T-helper 2 cell treated with Interferon-gamma antibody and Interleukin-4, amounts not matched to agents 5 μg/mL and 100 μg/mL, for 36 hours (primary cell): ENCODE data around the gene OLFM1.

ENCODE experiments used
- DNase-seq: peaks from one replicate; pipeline ENCODE4 v3.0.0; 2021; ENCODE audit warnings: low spot score
- H3K27ac Mint-ChIP-seq: one replicate; pipeline ENCODE4 v1.8.0; 2021; ENCODE audit warnings: mild to moderate bottlenecking, mixed read lengths
- H3K27me3 Mint-ChIP-seq: one replicate; pipeline ENCODE4 v1.8.0; 2021; ENCODE audit warnings: low read depth, mixed read lengths
- H3K36me3 Mint-ChIP-seq: one replicate; pipeline ENCODE4 v1.8.0; 2021; ENCODE audit warnings: low read depth, mixed read lengths
- H3K4me1 Mint-ChIP-seq: one replicate; pipeline ENCODE4 v1.8.0; 2021; ENCODE audit warnings: low read depth, mixed read lengths
- H3K4me3 Mint-ChIP-seq: one replicate; pipeline ENCODE4 v1.8.0; 2022; ENCODE audit warnings: mild to moderate bottlenecking, moderate library complexity, mixed read lengths
- H3K9me3 Mint-ChIP-seq: one replicate; pipeline ENCODE4 v1.8.0; 2021; ENCODE audit warnings: mixed read lengths

The OLFM1 gene

DNA sequence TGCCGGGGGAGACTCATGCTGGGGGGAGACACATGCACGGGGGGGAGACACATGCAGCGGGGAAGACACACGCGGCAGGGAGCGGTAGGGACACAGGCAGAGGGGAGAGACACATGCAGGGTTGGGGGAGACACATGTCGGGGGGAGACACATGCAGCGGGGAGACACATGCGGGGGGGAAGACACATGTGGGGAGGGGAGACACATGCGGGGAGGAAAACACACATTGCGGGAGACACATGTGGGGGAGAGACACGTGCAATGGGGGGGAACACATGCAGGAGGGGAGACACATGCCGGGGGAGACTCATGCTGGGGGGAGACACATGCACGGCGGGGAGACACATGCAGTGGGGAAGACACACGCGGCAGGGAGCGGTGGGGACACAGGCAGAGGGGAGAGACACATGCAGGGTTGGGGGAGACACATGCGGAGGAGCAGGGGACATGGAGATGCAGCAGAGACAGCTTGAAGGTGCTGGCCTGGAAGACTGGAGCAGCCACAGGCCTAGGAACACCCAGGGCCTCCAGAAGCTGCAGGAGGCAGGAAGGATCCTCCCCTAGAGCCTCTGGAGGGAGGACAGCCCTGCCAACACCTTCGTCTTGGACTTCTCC is 20.3 kb upstream of the OLFM1 start:
- Mint-ChIP-seq H3K4me3 (no peak overlapping the region), H3K36me3 (no peaks in the 10 kb centered on the region), H3K27ac (no peak overlapping the region), H3K27me3 (no peaks in the 10 kb centered on the region), H3K9me3 (peaks cover 7% of the 10 kb centered on the region), H3K4me1 (no peaks in the 10 kb centered on the region)
- no peak for DNase-seq

GRCh38 chr9:135068776-135069415 is 18.6 kb upstream of the OLFM1 start:
- no peaks in the 10 kb centered on the region for H3K27me3 Mint-ChIP-seq
- peaks cover 7% of the 10 kb centered on the region for H3K9me3 Mint-ChIP-seq
- H3K36me3 Mint-ChIP-seq: no peaks in the 10 kb centered on the region
- no peaks in the 10 kb centered on the region for H3K4me1 Mint-ChIP-seq
- DNase-seq: no peak
- H3K27ac Mint-ChIP-seq: no peak overlapping the region
- H3K4me3 Mint-ChIP-seq: no peak overlapping the region

DNA sequence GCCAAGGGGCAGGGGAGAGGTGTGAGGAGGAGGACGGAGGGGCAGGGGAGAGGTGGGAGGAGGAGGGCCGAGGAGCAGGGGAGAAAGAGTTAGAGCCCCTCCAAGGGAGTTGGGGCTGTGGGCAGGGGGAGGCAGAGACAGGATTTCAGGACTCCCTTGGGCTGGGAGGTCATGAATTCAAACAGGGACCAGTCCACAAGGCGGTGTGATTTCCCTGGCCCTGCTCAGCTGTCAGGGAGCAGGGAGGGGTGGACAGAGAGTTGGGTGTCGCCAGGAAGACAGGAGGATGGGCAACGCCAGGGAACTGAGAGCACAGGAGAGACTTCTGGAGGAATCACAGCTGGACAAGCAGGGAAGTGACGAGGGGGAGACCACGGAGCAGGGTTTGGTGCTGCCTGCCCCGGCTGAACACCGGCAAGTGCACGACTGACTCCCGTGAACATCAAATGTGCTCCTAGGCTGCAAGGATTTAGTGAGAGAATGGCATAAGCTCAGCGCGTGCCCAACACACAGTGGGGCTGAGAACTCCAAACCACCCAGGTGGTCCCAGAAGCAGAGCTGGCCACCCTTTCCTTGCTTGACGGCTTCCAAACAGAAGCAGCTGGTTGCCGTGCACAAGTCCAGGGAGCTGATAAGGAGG is 17.8 kb upstream of the OLFM1 start:
- H3K27ac Mint-ChIP-seq: no peak overlapping the region
- no peaks in the 10 kb centered on the region for H3K4me1 Mint-ChIP-seq
- no peak for DNase-seq

DNA sequence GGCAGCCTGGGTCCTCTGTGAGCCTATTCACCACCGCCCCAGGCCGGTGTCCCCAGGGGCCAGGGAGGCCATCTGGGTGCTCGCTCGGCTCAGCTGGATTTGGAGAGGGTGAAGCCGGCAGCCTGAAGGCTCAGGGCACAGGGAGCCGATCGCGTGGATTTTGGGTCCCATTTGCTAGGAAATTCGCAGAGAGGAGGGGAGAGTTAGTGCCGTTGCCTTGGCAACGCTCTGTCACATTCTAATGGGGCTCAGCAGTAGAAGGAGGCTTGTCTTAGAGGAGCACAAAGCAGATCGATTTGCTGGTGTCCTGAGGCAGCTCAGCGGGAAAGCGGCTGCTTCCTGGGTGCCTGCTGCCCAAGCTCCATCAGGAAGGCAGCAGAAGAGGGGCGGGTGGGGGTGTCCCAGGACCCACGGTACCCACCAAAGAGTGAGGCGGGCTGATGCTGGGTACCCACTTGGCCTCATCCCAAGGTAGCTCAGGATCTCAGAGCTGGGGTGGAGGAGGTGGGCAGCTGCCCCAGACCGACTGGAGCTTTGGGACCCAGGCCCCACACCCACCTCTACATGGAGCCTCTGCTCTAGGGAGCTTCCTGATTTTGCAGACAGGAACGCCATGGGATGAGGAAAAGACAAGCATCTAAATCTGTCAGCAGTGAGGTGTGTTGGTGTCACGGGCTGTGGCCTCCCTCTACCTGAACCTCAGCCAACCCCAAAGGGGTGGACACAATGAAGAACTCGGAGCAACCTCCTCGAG is 17.1 kb upstream of the OLFM1 start:
- H3K27ac Mint-ChIP-seq: no peak overlapping the region
- no peak for DNase-seq
- no peaks in the 10 kb centered on the region for H3K4me1 Mint-ChIP-seq
- no peaks in the 10 kb centered on the region for H3K9me3 Mint-ChIP-seq
- no peak overlapping the region for H3K4me3 Mint-ChIP-seq
- H3K27me3 Mint-ChIP-seq: peaks cover 4% of the 10 kb centered on the region
- no peaks in the 10 kb centered on the region for H3K36me3 Mint-ChIP-seq

More for the DNA sequence above, 17.8 kb upstream of the OLFM1 start:
- Mint-ChIP-seq H3K4me3 (no peak overlapping the region), H3K9me3 (no peaks in the 10 kb centered on the region), H3K36me3 (no peaks in the 10 kb centered on the region), H3K27me3 (peaks cover 2% of the 10 kb centered on the region)

DNA sequence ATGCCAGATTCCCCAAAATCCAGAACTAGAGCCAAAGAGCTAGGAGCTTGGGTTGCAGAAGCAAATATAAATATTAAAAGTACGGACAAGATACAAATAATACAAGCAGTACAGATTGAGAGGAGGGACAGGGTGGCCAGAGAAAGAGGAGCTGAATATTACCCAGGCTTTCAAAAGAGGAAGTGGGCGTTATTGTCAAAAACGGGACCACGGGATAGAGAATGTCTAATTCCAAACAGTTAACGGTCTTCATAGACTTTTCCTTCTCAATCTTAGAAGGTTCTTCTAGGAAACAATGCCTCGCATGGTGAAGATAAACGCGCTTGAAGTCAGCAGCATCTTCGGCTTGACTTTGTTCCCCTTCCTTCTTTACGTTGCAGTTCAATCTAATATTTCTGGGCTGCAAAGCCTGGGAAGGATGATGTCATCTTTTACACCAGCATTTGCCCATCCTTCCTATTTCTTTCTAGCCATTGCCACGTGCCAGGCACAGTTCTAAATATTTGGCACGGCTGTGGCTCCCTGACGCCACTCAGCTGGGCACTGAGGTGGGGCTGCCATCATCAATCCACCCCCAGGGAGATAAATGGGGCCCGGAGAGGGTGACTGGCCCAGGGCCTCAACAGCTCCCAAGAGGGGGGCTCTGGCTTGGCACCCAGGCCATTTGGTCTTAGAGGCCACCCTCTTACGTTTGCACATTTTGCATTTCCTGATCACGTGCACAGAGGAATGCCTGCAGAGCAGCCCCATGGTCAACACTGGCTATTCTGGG is 16.3 kb upstream of the OLFM1 start:
- Mint-ChIP-seq H3K27me3 (peaks cover 5% of the 10 kb centered on the region), H3K9me3 (no peaks in the 10 kb centered on the region), H3K4me1 (no peaks in the 10 kb centered on the region), H3K27ac (no peak overlapping the region), H3K4me3 (no peak overlapping the region), H3K36me3 (no peaks in the 10 kb centered on the region)
- no peak for DNase-seq

GRCh38 chr9:135073081-135073740 is 14.3 kb upstream of the OLFM1 start:
- H3K27me3 Mint-ChIP-seq: peaks cover 14% of the 10 kb centered on the region
- H3K4me3 Mint-ChIP-seq: no peak overlapping the region
- no peaks in the 10 kb centered on the region for H3K9me3 Mint-ChIP-seq

GRCh38 chr9:135073741-135074305 is 13.6 kb upstream of the OLFM1 start:
- Mint-ChIP-seq H3K36me3 (no peaks in the 10 kb centered on the region), H3K27ac (no peak overlapping the region), H3K9me3 (no peaks in the 10 kb centered on the region), H3K4me1 (no peaks in the 10 kb centered on the region), H3K4me3 (no peak overlapping the region), H3K27me3 (peaks cover 14% of the 10 kb centered on the region)
- no peak for DNase-seq

More at GRCh38 chr9:135073081-135073740, 14.3 kb upstream of the OLFM1 start:
- no peak for DNase-seq
- Mint-ChIP-seq H3K4me1 (no peaks in the 10 kb centered on the region), H3K36me3 (no peaks in the 10 kb centered on the region), H3K27ac (no peak overlapping the region)

DNA sequence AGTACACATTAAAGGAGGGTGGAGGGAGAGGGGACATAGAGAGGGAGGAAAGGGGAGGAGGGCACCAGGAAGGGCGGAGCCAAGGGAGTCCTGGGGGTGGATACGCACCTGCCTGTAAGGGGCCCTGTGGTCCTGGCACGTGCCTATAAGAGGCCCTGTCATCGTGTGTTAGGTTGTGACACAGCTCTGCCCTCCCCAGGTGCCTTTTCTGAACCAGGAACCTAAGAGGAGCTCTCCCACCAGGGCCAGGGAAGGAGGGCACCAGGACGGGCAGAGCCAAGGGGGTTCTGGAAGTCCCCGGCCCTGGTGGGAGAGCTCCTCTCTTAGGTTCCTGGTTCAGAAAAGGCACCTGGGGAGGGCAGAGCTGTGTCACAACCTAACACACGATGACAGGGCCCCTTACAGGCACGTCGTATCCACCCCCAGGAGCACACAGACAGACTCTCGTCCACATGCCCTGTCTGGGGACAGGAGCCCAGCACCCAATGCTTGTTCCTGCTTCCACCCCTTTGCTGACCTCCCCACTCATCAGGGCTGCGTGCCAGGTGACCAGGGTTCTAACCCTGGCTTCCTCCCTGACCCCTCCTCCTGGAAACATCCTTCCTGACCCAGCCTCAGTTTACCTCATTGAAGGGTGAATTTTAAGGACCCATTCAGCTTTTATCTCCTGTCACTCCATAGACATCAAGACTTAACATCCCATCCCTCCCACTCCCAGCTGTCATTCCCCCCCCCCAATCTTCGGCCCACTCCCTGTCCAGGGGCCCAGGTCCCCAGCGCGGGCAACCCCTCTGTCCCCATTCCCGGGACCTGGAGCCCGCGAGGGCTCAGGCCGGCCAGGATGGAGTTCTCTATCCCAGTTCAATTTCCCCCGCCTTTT is 12.9 kb upstream of the OLFM1 start:
- Mint-ChIP-seq H3K4me1 (no peaks in the 10 kb centered on the region), H3K4me3 (no peak overlapping the region), H3K9me3 (no peaks in the 10 kb centered on the region), H3K36me3 (no peaks in the 10 kb centered on the region), H3K27ac (no peak overlapping the region), H3K27me3 (peaks cover 14% of the 10 kb centered on the region)
- DNase-seq: no peak

DNA sequence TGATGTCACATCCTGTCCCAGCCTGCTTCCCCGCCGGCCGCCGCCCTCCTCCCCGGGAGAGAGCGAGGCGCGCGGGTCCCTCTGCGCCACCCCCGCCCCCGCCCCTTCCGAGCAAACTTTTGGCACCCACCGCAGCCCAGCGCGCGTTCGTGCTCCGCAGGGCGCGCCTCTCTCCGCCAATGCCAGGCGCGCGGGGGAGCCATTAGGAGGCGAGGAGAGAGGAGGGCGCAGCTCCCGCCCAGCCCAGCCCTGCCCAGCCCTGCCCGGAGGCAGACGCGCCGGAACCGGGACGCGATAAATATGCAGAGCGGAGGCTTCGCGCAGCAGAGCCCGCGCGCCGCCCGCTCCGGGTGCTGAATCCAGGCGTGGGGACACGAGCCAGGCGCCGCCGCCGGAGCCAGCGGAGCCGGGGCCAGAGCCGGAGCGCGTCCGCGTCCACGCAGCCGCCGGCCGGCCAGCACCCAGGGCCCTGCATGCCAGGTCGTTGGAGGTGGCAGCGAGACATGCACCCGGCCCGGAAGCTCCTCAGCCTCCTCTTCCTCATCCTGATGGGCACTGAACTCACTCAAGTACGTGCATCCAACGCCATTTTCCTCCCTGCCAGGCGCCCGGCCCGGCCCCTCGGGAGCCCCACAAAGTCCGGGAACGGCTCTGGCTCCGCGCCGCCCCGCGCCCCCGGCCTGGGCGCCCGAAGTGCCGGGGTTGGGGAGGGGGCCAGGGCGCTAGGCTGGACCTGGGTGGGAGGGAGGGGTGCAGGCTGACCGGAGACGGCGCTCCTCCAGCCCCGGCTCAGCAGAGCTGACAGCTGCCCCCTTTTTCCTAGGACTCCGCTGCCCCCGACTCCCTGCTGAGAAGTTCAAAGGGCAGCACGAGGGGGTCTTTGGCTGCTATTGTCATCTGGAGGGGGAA is 12.0 kb upstream of the OLFM1 start:
- Mint-ChIP-seq H3K4me3 (no peak overlapping the region), H3K4me1 (no peaks in the 10 kb centered on the region), H3K9me3 (no peaks in the 10 kb centered on the region), H3K27ac (no peak overlapping the region), H3K36me3 (no peaks in the 10 kb centered on the region), H3K27me3 (peaks cover 14% of the 10 kb centered on the region)
- no peak for DNase-seq

GRCh38 chr9:135076143-135076875 is 11.2 kb upstream of the OLFM1 start:
- H3K4me3 Mint-ChIP-seq: no peak overlapping the region
- H3K27me3 Mint-ChIP-seq: peaks cover 14% of the 10 kb centered on the region
- no peak for DNase-seq

GRCh38 chr9:135076876-135077430 is 10.5 kb upstream of the OLFM1 start:
- no peak for DNase-seq
- no peaks in the 10 kb centered on the region for H3K4me1 Mint-ChIP-seq
- no peak overlapping the region for H3K27ac Mint-ChIP-seq
- H3K9me3 Mint-ChIP-seq: no peaks in the 10 kb centered on the region
- H3K36me3 Mint-ChIP-seq: no peaks in the 10 kb centered on the region
- H3K27me3 Mint-ChIP-seq: peaks cover 14% of the 10 kb centered on the region
- no peak overlapping the region for H3K4me3 Mint-ChIP-seq

More at GRCh38 chr9:135076143-135076875, 11.2 kb upstream of the OLFM1 start:
- Mint-ChIP-seq H3K4me1 (no peaks in the 10 kb centered on the region), H3K27ac (no peak overlapping the region), H3K9me3 (no peaks in the 10 kb centered on the region), H3K36me3 (no peaks in the 10 kb centered on the region)
